Measurements from ENCODE around the gene MAP7D3.

DNA sequence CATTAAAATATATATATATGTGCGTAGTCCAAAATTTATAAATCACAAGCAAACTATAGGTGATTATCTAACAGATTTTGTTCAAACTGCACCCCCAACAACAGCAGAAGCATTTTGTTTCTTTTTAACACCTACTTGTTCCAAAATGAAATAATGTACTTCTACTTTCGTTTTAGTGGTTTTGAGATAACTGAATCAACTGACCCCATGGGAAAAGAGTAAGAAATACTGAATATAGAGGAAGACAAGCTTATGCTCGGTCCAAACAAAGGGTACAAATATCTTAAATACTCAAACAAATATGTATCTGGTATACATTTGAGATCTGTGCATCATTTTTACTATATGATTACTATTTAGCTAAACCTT, 22.4 kb downstream of the MAP7D3 start:
- TF ChIP-seq, protein P1, sequence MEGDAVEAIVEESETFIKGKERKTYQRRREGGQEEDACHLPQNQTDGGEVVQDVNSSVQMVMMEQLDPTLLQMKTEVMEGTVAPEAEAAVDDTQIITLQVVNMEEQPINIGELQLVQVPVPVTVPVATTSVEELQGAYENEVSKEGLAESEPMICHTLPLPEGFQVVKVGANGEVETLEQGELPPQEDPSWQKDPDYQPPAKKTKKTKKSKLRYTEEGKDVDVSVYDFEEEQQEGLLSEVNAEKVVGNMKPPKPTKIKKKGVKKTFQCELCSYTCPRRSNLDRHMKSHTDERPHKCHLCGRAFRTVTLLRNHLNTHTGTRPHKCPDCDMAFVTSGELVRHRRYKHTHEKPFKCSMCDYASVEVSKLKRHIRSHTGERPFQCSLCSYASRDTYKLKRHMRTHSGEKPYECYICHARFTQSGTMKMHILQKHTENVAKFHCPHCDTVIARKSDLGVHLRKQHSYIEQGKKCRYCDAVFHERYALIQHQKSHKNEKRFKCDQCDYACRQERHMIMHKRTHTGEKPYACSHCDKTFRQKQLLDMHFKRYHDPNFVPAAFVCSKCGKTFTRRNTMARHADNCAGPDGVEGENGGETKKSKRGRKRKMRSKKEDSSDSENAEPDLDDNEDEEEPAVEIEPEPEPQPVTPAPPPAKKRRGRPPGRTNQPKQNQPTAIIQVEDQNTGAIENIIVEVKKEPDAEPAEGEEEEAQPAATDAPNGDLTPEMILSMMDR (conservative IDR thresholded peaks at IDR 0.05), result no peak
- no peak for TF ChIP-seq EZH2 (IDR thresholded peaks at IDR 0.05; ENCODE audit: low read depth)
